Smooth muscle cell (in vitro differentiated cells): ENCODE results near the gene MAN2A1. TPM values are rescaled to one million over a fixed set of nuclear protein-coding genes. Genes with fewer than 3 reads are reported as not detected.

ENCODE experiments used
- DNase-seq: peaks from one replicate; lab custom pipeline; 2025; ENCODE audit not compliant: unreplicated experiment; lab: John Stamatoyannopoulos, UW
- H2AFZ ChIP-seq: fragments of 200-600 bp; sonication (generic); 2 replicates; pipeline ENCODE4 v1.6.0; 2016; ENCODE audit warnings: antibody characterized with exemption, low read depth, mild to moderate bottlenecking
- H3F3A ChIP-seq: fragments of 200-600 bp; sonication (generic); 2 replicates; pipeline ENCODE4 v1.6.0; 2017; ENCODE audit warnings: antibody characterized with exemption, low read depth
- H3K27ac ChIP-seq: fragments of 200-600 bp; sonication (generic); 2 replicates; pipeline ENCODE4 v1.5.1; 2016; ENCODE audit warnings: low read depth, mild to moderate bottlenecking
- H3K27me3 ChIP-seq: fragments of 200-600 bp; sonication (generic); 2 replicates; pipeline ENCODE4 v1.6.1; 2016; ENCODE audit warnings: low read depth, mild to moderate bottlenecking
- H3K36me3 ChIP-seq: fragments of 200-600 bp; sonication (generic); 2 replicates; pipeline ENCODE4 v1.5.1; 2016; ENCODE audit warnings: low read depth
- H3K4me1 ChIP-seq: fragments of 200-600 bp; sonication (generic); 2 replicates; pipeline ENCODE4 v1.5.1; 2016; ENCODE audit warnings: low read depth
- H3K4me2 ChIP-seq: fragments of 200-600 bp; sonication (generic); 2 replicates; pipeline ENCODE4 v1.6.0; 2016; ENCODE audit warnings: mild to moderate bottlenecking
- H3K4me3 ChIP-seq: fragments of 200-600 bp; sonication (generic); 2 replicates; pipeline ENCODE4 v1.5.1; 2016; ENCODE audit warnings: mild to moderate bottlenecking
- H3K79me2 ChIP-seq: fragments of 200-600 bp; sonication (generic); 2 replicates; pipeline ENCODE4 v1.6.0; 2016; ENCODE audit warnings: low read depth, mild to moderate bottlenecking
- H3K9ac ChIP-seq: fragments of 200-600 bp; sonication (generic); 2 replicates; pipeline ENCODE4 v1.6.0; 2016; ENCODE audit warnings: low read depth
- H3K9me3 ChIP-seq: fragments of 200-600 bp; sonication (generic); replicated peaks from 2 replicates; pipeline ENCODE4 v1.5.1; 2016; ENCODE audit warnings: low read depth
- H4K20me1 ChIP-seq: fragments of 200-600 bp; sonication (generic); 2 replicates; pipeline ENCODE4 v1.6.0; 2016; ENCODE audit warnings: low read depth
- CTCF ChIP-seq: fragments of 200-600 bp; sonication (generic); IDR thresholded peaks from 2 replicates; pipeline ENCODE4 v1.5.1; 2017; ENCODE audit warnings: borderline replicate concordance, mild to moderate bottlenecking, antibody characterized with exemption; ENCODE audit not compliant: insufficient read depth, poor library complexity, severe bottlenecking
- WGBS: methylation state at CpG from one replicate; pipeline ENCODE4 v1.1.7; 2016; ENCODE audit warnings: low lambda C conversion rate; 5-methylcytosine and 5-hydroxymethylcytosine counted together
- polyA plus RNA-seq: library from polyadenylated mRNA; unstranded; fragments of >200 nt; fragmentation: Nextera tagmentation; extraction: Ambion mirVana; gene quantifications from 2 replicates; pipeline ENCODE4 v1.2.1, GENCODE V29; 2016
- total RNA-seq: library from RNA; depleted of rRNA; stranded (reverse); fragments of >200 nt; gene quantifications from 2 replicates; pipeline ENCODE4 v1.2.3, GENCODE V29; 2014

The MAN2A1 gene
- total and polyA plus RNA-seq, 2 experiments from 2014 or later = 20.3 to 112 TPM

- Histone ChIP-seq H3K4me2 (no peak overlapping the region), H3K27ac (no peak overlapping the region), H3K27me3 (no peaks in the 10 kb centered on the region), H3K4me1 (no peaks in the 10 kb centered on the region), H3F3A (no peaks in the 10 kb centered on the region), H3K36me3 (no peaks in the 10 kb centered on the region), H2AFZ (no peak overlapping the region), H3K9me3 (no peaks in the 10 kb centered on the region), H3K79me2 (peaks cover 14% of the 10 kb centered on the region), H4K20me1 (peaks cover 17% of the 10 kb centered on the region), H3K9ac (no peak overlapping the region), H3K4me3 (no peak overlapping the region)
- no peak for DNase-seq
- WGBS = 94% methylated on average over 1 of the region's 1 CpG
- TF ChIP-seq CTCF = no peak
Measured at GRCh38 chr5:109721741-109722140, 32.0 kb downstream of the MAN2A1 start.

- DNase-seq = no peak
- H3K9me3 ChIP-seq = no peaks in the 10 kb centered on the region
- H3K27ac ChIP-seq = no peak overlapping the region
- H4K20me1 ChIP-seq = peaks cover 14% of the 10 kb centered on the region
- H3K4me3 ChIP-seq = no peak overlapping the region
- peaks cover 13% of the 10 kb centered on the region for H3K79me2 ChIP-seq
- H3K9ac ChIP-seq = no peak overlapping the region
- H3K4me2 ChIP-seq = no peak overlapping the region
- no peaks in the 10 kb centered on the region for H3K4me1 ChIP-seq
- H3K36me3 ChIP-seq = no peaks in the 10 kb centered on the region
- no peaks in the 10 kb centered on the region for H3F3A ChIP-seq
- TF ChIP-seq CTCF = no peak
- no peak overlapping the region for H2AFZ ChIP-seq
- no peaks in the 10 kb centered on the region for H3K27me3 ChIP-seq
Measured at GRCh38 chr5:109723606-109724005, 33.9 kb downstream of the MAN2A1 start.

GRCh38 chr5:109725135-109725534 lies 35.4 kb downstream of the MAN2A1 start:
- Histone ChIP-seq H3K9ac (no peak overlapping the region), H3K27ac (no peak overlapping the region), H3K79me2 (peaks cover 13% of the 10 kb centered on the region), H2AFZ (no peak overlapping the region), H4K20me1 (peaks cover 16% of the 10 kb centered on the region), H3K27me3 (no peaks in the 10 kb centered on the region), H3K4me1 (no peaks in the 10 kb centered on the region), H3K9me3 (no peaks in the 10 kb centered on the region), H3K36me3 (no peaks in the 10 kb centered on the region), H3F3A (no peaks in the 10 kb centered on the region), H3K4me3 (no peak overlapping the region), H3K4me2 (no peak overlapping the region)
- no peak for TF ChIP-seq CTCF
- no peak for DNase-seq
- 98% methylated on average over 2 of the region's 2 CpGs for WGBS
